Fibroblast of the aortic adventitia (primary cell): Measurements from ENCODE around the gene SLCO4A1. TPM values are rescaled to one million over a fixed set of nuclear protein-coding genes. Genes with fewer than 3 reads are reported as not detected.

Experiments
- DNase-seq: peaks from one replicate; pipeline ENCODE4 v3.0.0-alpha.2; 2010; ENCODE audit warnings: low read depth
- H3K4me3 ChIP-seq: 2 replicates; pipeline ENCODE4 v1.5.1; 2011; ENCODE audit warnings: low read depth, mild to moderate bottlenecking, control low read depth, low read length, moderate library complexity
- CTCF ChIP-seq: IDR thresholded peaks from 2 replicates; pipeline ENCODE4 v1.5.1; 2011; ENCODE audit warnings: mild to moderate bottlenecking, low read length, control low read depth, inconsistent platforms; ENCODE audit not compliant: insufficient read depth
- total RNA-seq: library from RNA; depleted of rRNA; stranded (reverse); fragments of >200 nt; gene quantifications from 2 replicates; pipeline ENCODE4 v1.2.3, GENCODE V29; 2012; ENCODE audit warnings: low replicate concordance

The SLCO4A1 gene
- total RNA-seq, 1 donor = 0.72 TPM

GRCh38 chr20:62692801-62693523 lies 50.7 kb downstream of the SLCO4A1 start:
- no peak for DNase-seq
- TF ChIP-seq CTCF = no peak
- H3K4me3 ChIP-seq = no peak overlapping the region

- TF ChIP-seq CTCF = no peak
- no peak overlapping the region for H3K4me3 ChIP-seq
- DNase-seq = no peak
These were observed 51.2 kb downstream of the SLCO4A1 start for GRCh38 chr20:62693524-62693922.

GRCh38 chr20:62694106-62694505 lies 51.8 kb downstream of the SLCO4A1 start:
- no peak overlapping the region for H3K4me3 ChIP-seq
- TF ChIP-seq CTCF = no peak
- DNase-seq = no peak

- TF ChIP-seq CTCF = no peak
- no peak for DNase-seq
These were observed 52.6 kb downstream of the SLCO4A1 start for GRCh38 chr20:62694868-62695267.

GRCh38 chr20:62695448-62696414 lies 53.4 kb downstream of the SLCO4A1 start:
- no peak for DNase-seq
- no peak for TF ChIP-seq CTCF
- H3K4me3 ChIP-seq = no peak overlapping the region

More at GRCh38 chr20:62694868-62695267, 52.6 kb downstream of the SLCO4A1 start:
- no peak overlapping the region for H3K4me3 ChIP-seq

- no peak for DNase-seq
- no peak for TF ChIP-seq CTCF
- no peak overlapping the region for H3K4me3 ChIP-seq
These were observed 54.2 kb downstream of the SLCO4A1 start for GRCh38 chr20:62696434-62696957.
